Stimulated activated CD8-positive, alpha-beta memory T cell treated with anti-CD3 and anti-CD28 coated beads, Interleukin-4, amount 100 ng/mL, for 48 hours (primary cell): ENCODE results near the gene FTO.
A peak's percentile ranks its signal among the peaks of the same experiment; 100 is the strongest.

Experiments
- DNase-seq: peaks from one replicate; pipeline ENCODE4 v3.0.0-alpha.2; 2020

FTO gene

DNA sequence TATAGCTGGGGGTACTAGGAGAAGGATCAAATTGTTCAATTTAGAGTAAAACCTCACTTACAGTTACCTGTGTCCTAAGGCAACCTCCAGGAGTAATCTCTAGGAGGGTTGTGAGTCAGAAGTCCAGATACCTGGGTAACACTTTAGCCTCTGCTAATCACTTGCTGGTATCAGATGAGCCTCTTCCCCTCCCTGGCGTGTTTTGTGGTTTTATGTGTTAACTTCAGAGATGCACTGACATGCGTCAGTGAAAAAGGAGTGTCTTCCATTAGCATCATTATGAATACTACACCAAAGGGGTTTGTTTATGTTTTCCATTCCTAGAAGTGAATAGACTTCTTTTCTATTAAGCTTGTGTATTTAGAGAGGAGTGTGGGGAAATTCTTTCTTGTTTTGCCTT lies 208.2 kb downstream of the FTO start:
- DNase-seq, result peak; percentile 37

DNA sequence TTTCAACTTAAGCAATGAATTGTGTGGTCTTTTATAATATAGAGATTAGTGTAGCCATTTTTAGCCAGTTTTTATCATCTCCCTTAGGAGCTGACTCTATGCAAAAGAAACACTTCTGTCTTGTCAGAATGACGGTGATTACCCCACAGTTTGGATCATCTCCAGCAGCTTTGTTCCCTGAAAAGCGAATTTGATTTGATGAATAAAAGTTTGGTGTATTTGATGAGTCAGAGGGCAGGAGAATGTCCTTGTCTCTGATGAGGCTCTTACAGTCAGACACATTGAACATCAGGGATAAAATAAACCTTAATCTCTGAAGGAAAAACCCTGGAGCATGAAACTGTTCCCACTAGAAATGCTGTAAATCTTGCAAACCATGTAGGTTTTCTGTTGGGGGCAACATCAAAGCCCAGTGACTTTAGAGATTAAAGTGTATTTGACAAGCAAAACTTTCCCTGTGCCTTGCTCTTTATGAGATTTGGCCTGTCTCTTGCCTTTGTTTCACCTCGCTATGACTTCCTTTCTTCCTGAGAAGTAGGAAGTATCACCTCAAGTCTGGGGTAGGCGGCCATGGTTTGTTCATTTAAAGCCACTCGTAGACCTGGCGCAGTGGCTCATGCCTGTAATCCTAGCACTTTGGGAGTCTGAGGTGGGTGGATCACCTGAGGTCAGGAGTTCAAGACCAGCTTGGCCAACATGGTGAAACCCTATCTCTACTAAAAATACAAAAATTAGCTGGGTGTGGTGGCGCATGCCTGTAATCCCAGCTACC lies 209.3 kb downstream of the FTO start:
- DNase-seq, result peak; percentile 53

DNA sequence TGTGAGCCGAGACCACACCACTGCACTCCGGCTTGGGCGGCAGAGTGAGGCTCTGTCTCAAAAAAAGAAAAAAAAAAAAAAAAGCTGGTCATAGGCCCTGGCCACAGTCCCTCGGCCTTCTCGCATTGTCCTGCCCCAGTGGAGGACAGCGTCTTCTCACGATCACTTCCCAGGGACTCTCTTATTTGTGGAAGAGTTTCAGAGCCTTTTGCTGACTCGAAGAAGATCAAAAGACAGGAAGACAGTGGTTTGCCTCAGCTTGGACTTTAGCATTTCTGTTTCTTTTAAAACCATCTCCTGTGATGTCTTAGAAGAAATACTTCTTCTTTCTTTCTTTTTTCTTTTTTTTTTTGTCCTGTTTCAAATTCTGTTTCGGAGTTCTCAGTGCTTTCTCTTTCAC lies 210.0 kb downstream of the FTO start:
- DNase-seq, result no peak

DNA sequence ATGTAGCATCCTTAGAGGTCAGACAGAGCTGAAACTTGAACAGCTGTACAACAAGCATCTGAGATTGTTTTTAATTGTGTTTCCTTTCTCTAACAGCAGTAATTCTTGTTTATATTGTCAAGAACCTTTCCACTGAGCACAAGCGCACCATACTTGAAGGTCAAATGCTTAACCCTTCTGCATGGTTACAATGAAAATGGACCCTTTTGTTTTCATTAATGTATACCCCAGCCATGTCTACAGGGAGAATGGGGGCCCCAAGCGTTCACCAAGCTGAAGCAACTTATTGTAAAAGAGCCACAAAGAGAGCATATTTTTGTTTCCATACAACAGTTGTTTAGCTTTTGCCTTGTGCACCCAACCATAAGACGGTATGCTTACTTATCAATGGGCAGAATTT lies 210.8 kb downstream of the FTO start:
- no peak for DNase-seq

DNA sequence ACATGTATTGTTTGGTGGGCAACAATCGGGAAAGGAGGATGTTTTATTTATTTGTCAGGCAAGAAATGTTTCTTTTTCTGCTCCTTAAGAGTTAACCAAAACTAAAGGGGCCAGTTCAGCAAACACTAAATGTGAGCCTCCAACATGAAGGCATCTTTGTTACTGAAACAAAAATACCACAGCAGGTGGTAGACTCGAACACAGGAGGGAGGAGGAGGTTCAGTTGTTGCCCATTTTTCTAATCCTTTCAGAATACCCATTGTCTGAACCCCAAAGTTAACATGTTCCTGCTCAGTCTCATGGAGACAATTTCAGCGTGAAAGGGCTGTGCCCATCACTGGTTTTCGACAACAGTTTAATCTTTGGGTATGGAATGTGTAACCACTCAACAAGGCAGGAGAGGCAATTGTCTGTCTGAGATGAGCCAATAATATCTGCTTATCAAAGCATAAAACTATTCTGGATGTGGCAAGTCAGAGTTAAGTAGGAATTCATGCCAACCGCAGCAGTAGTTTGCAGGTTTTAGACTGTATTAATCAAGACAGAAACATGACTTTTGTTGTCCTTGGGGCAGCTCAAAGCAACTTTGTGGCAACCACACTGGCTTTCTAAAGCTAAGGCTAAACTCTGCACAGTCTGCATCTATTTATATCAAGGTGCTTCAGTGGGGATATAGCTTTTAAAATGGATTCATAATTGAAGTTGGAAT lies 211.7 kb downstream of the FTO start:
- no peak for DNase-seq

DNA sequence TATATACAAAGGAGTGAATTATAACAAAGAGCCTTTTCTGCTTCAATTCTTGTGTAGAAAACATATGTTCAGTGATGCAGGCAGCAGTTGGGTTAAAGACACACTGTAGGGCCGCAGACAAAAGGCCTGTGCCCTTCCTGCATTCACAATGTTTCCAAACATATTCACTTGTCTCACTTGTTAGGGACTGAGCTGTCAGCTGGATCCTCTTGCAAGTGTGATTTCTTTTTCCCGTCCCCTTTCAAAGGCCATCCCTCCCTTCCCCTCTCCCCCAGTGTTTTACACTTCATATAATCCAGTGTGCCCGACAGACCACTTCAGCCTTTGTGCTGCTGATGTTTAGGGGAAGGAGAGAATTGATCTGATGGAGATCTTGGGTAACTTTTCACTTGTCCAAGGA lies 217.0 kb downstream of the FTO start:
- DNase-seq, result no peak

DNA sequence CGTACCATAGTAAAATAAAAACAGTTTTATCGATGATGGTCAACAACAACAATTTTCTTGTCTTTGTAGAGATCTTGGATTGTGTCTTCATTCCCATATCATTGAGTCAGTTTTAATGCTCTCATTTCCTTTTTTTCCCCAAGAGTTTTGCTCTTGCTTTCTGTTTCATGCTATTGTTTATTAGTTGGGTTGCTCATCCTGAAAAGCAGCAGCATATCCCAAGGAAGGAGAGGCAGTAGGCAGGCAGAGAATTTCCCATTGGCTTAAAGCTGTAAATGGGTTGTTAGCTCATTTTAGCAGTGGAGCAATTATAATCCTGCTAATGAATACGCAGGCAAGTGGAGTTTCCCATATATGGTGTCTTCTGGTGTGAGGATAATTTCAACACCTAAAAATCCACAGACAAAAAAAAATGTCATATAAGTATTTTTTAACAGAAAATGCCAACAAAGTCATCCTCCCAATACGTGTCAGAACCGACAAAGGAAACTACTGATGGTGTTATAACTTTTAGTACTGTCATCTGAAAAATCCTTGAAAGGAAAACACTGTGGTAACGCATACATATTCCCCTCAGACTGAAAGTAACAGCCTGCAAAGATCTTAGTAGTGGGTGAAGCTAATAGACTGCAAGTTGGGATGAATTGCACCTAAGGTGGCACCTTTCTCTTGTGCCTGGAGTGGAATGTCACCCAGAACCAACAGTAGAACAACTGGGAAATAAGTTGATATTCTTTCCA lies 218.3 kb downstream of the FTO start:
- DNase-seq, result no peak

DNA sequence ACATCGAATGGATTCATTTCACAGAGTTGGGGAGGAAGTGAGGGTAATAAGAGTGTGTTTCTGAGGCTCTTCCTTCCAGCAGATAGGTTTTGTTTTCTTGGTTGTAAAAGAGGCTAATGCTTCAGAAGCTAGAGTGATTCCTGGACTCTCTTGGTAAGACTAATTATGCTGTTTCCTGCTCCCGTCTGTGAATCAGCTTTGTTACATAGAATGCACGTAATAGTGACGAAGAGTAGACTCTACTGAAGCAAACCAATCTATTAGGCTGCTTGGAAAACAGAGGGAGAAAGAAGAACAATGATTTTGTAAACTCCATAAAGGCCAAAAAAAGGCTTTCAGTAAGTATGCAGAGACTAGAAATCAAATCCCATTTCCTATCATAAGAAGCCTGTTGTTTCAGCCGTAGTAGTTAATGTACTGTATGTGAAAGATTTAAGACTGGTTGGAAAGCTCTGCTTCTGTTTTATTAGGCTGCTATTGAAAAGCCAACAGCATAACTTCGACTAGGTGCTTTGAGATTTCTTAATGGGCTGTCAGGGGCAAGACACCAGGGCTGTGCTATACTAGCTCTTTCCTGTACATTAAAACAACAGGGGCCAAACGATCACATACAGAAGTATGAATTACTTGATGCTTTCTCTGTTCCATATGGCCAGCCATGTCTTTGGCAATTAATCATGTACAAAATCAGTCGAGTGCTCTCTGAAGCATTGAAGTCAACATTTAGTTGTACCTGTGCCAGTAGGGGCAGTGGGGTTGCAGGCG lies 219.0 kb downstream of the FTO start:
- DNase-seq, result no peak

DNA sequence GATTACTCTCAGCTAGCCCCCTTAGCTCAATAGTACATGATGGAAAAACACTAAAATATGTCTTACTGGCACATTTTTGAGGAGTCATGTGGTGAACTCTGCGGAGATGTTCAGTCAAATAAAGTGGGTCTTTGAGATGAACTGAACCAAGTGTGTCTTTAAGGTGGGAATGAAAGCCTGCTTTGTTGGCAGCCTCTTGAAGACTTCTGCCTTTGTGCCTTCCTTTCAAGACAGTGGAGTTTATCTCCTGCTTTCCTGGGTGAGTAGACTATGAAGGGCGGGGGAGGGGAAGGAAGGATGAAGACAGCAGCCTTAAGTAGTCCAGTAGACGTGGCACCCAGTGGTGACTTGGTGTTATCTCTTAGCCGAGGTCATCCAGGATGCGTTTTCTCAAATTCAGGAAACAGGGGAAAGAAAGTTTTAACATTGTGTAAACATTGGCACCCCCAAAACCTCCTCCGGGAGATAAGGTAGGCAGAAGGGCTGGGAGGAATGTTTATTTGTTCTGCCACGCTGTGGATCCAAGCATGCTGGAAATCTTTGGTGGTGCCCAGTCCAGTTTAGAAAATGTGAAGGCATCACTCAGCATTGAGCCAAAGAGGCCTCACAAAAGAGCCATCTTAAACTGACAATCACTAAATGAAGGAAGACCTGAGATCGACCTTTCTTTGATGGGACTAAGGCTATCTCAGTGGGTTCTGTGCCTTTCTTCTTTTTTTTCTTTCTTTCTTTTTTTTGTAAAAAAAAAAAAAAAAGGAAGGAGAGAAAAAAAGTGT lies 220.6 kb downstream of the FTO start:
- no peak for DNase-seq

DNA sequence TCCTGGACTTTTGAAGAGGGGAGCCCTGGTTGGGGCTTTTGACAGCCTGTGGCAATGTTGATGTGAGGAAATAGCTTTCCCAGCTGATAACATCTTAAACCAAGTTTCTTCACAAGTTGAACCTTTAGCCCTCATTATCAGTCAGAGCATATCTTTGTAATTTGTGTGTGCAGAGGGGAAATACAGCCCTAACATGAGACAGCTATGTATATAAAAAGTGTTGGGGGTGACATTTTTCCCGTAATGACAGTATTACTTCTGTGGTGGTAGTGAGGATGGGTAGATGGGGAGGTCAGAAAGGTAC lies 221.1 kb downstream of the FTO start:
- DNase-seq, result no peak

DNA sequence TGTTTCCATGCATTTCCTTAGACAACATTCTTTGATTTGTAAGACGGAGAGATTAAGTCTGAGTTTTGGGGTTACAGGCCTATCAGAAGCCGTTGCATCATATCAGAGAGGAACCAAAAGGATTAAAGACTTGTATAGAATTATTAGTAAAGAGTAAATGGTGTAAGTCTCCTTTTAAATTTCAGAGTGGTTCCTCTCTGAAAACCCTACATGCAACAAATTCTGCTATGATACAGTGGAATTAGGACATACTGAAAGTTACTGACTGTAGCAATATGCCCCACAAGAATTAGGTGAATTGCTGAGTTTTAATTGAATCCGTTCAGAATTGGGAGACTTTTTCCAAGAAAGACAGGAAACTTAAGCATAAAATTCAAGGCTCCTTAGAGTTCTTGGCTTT lies 221.6 kb downstream of the FTO start:
- DNase-seq, result no peak

DNA sequence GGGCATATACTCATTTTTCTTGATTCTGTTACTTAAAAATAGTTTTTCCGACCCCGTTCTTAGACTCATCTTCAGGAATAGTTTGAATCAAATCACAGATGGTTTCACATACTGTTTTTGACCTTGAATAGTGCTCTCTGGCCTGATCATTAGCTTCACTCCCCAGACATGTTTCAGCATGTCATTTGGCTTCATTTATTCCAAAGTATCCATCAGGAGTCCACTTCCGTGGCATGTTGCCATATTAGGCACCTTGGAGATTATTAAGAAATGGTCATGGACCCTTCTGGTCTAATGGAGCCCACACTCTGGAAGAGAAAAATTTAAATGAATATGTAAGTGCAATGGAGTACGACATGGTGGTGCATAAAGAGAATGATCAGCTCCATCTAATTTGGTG lies 222.3 kb downstream of the FTO start:
- DNase-seq, result no peak

DNA sequence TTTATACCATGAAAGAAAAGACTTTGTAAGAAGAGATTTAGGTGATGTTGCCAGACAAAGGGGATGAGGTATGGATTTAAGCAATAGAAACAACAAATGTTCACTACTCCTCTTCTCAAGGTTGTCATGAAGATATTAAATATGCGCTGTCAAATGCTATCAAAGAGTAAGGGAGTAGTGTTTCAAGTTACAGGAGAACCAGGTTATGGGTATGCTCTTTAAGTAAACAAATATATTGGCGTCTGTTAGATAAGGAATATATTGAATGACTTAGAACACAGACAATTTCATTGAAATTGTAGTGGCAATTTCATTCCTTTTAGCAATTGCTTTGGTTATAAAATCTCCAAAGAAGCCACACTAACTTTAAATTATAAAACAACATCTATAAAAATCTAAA lies 229.0 kb downstream of the FTO start:
- no peak for DNase-seq

DNA sequence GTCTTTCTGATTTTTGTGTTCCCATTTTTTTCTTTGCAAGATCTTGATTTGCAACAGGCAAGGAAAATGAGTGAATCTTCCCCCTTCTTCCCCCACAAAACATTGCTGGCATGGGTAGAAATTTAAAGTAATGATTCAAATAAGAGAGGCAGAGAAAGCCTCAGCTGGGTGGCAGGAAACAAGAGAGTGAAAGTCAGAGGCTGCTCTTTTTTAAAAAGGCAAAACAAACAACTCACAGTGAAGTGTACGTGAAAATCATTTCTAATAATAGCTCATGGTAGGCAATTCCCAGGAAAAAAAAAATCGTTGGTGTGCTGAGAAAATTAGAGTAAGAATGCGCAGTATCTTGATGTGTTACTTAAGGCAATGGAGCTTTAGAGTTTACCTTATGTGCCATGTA lies 229.5 kb downstream of the FTO start:
- no peak for DNase-seq

DNA sequence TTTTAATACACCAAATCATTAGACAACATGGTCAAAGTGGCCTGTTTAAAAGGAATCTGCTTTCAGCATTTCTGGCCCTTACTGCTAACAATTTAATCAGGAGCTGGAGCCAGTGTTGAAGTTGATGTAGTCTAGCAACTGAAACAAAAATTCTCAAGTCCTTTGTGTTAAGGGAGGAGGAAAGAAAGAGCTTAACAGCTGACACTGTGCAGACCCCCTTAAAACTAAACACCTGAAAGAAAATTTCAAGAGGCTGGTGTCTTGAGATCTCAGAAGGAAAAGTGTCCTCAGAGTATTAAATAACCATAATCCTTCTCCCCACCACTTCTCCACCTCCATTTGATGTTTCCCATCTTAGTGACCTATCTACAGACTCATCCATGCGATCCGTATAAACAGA lies 232.1 kb downstream of the FTO start:
- DNase-seq, result no peak

DNA sequence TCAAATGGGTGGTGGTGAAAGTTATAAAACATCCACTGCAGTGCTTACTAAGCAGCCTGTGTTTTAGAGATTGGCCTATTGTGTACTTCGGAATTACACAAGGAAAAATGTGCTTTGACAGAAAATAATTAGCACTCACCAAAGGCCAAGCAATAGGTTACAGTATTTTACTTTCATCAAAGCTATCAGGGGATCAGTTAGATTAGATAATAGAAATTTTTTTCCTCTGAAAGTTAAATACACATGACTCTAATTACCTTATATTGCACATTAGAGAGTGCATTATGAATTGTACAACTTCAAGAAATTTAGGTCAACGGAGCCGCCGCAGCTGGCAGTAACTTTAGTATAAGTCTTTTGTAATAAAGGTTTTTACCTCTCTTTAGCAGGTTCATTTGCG lies 232.6 kb downstream of the FTO start:
- DNase-seq, result no peak

DNA sequence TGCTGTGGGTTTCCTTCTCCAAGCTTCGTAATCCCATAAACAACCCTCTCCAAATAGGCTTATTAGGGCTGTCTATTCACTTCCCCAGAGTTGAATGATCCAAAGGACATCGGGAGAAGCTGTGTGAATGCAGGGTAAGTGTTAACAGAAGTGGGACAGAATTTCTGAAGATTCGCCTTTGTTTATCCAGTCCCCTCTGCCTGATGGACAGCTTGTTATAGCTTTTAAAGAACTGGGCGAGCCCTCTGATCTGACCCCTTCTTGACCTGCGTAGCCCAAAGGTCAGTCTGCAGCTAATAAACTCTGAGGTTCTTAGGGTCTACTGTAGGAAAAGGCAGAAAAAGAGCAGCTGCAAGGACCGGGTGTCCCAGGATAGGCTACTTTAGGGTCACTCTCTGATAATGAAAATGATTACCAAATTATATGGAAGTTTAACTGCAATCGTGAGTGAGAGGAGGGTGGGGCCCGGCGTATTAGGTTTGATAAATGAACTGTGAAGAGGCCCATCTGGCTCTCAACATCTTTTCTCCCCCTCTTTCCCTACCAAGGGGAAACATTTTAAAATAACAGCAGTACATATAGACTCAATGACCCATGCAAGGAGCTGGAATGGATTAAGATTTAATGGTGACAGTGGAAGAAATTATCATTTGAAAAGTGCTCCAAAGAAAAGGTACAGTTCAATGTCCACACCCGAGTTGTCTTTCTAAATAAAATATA lies 233.4 kb downstream of the FTO start:
- DNase-seq, result no peak

DNA sequence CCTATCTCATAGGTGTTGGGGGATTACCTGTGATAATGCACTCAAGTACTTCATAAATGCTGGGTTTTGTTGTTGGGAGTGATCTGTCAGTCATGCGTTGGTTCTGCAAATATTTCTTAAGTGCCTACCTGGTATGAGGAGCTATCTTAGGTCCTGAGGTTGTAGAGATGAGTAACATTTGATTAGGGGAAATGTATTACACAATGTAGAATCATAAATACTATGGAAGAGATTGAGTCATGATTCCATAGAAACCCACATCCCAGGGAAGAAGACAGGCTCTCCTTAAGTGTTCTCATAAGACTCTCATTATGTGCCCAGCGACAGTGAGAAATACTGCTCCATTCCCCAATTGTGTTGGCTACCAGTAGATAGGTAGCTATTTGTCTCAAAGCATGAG lies 240.1 kb downstream of the FTO start:
- DNase-seq, result no peak

DNA sequence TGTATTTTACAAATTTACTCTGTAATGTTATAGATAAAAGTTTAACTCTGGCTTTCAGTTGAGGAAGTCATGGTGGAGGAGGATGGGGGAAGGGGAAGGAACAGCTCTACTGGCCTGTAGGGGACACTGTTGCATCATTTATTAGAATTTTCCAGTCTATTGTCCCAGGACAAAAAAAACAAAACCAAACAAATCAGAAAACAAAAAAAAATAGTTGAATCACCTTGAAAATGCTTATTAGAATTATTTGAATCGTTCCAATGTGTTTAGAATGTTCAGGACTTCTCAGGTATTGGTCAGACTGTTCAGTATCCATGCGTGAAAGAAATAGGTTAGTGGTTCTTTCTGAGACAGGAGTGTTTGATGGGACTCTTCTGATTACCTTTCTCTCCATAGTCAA lies 242.0 kb downstream of the FTO start:
- DNase-seq, result no peak

DNA sequence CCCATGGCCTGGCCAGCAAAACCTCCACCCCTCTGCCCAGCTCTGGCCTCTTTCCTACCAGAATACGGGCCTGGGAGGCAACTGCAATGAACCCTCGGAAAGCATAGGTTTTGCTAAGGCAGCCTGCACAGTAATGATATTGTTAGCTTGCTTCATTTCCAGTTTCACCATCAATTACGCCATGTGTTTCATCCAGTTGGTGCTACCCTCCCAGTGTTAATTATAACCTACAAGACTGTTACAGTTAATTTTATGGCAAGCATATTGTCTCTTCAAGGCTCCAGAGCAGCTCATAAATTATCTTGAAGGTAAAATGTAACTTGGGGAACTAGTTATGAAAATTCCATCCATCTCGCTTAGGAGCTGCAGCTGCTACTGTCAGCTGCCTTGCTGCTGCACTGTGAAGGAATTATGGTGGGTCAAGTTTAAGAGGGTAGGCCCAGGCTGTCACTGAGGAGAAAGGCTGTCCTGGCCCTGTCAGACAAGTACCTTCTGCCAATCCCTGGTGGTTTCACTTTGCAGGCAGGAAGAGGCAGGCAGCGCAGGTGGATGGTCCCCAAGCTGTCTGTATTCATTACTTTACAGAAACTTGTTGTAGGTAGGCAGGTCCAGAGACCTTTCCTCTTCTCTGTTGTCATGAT lies 242.9 kb downstream of the FTO start:
- DNase-seq, result no peak

DNA sequence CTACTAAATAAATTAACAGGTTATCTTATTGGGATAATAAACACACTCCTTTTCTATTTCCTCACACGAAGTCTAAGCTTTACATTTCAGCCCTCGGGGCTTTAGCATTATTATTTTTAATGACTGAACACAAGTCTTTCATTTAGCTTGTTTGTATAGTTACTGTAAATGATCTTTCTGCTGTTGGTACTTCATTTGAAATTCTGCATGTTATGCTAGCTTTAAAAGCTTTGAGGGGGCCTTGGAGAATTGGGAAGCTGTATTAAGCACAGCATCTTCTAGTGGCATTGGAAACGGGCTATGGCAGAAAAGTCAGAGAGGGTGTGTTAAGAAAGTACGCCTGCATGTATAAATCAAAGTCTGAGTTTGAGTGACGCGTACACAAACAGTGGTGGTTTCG lies 243.7 kb downstream of the FTO start:
- DNase-seq, result no peak

DNA sequence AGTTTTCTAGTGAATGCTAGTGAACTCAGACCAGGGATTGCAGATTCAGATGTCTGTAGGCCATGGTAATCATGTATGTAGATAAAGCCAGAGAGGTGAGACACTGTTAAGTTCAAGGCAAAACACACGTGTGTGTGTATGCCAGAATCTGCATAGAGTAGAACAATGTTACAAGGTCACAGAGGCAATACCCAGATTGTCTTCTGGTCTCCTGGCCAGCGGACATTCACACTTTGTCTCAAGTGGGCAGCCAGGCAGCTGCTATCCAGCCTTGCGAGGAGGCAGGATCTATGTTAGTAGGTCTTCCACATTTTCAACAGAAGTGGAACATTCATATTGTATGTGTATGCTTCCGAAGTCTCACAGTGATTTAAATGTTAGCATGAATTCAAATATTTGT lies 244.4 kb downstream of the FTO start:
- DNase-seq, result no peak
